ENCODE results near the gene ULK3.

Gene ULK3

DNA sequence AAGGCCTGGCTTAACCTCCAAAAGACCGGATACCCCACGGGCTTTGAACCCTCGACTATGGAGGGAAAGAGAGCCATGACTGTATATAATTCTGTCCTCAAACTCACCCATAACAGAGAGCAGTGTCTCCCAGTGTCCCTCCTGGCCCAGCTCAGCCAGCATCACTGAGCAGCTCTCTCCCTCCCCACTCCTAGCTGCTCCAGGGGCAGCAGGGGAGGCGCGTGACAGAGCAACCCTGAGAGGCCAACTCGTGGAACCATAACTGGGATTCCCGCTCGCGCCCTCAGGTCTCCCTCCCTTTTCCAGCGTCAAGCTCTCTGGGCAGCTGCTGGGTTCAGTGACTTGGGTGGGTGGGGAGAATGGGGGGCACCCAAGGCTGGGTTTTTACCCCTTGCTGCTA, 17.1 kb downstream of the ULK3 start:
- Histone ChIP-seq H3K9me2 (replicated peaks; ENCODE audit: control insufficient read depth, low read length) (no peaks in the 10 kb centered on the region), H3K4me2 (ENCODE audit: low read length) (no peak overlapping the region), H3K27ac (ENCODE audit: low read depth, low read length) (no peak overlapping the region), H3K36me3 (ENCODE audit: control insufficient read depth, low read length) (no peaks in the 10 kb centered on the region), H4K20me1 (ENCODE audit: control insufficient read depth, insufficient read depth, low read depth, low read length) (no peaks in the 10 kb centered on the region), H3K9me3 (ENCODE audit: control insufficient read depth, insufficient read depth, low read length) (no peaks in the 10 kb centered on the region), H3K27me3 (ENCODE audit: control insufficient read depth, low read length) (peaks cover 20% of the 10 kb centered on the region), H3K79me2 (ENCODE audit: control insufficient read depth, low read length) (no peaks in the 10 kb centered on the region), H3K4me3 (ENCODE audit: low read length) (no peak overlapping the region), H3F3A (ENCODE audit: control insufficient read depth, insufficient read depth) (no peaks in the 10 kb centered on the region), H3K4me1 (ENCODE audit: control insufficient read depth, low read length) (peaks cover 20% of the 10 kb centered on the region)
- TF ChIP-seq CTCF (IDR thresholded peaks at IDR 0.05; ENCODE audit: low read depth, low read length, poor library complexity, severe bottlenecking) (no peak), EZH2phosphoT487 (IDR thresholded peaks at IDR 0.05; ENCODE audit: borderline replicate concordance, low read length) (no peak)

- H4K20me1 ChIP-seq (ENCODE audit: control insufficient read depth, insufficient read depth, low read depth, low read length): no peaks in the 10 kb centered on the region
- H3K4me1 ChIP-seq (ENCODE audit: control insufficient read depth, low read length): peaks cover 29% of the 10 kb centered on the region
- no peak overlapping the region for H3K27ac ChIP-seq (ENCODE audit: low read depth, low read length)
- H3F3A ChIP-seq (ENCODE audit: control insufficient read depth, insufficient read depth): no peaks in the 10 kb centered on the region
- H3K4me3 ChIP-seq (ENCODE audit: low read length): no peak overlapping the region
- peaks cover 20% of the 10 kb centered on the region for H3K27me3 ChIP-seq (ENCODE audit: control insufficient read depth, low read length)
- H3K9me3 ChIP-seq (ENCODE audit: control insufficient read depth, insufficient read depth, low read length): no peaks in the 10 kb centered on the region
- H3K36me3 ChIP-seq (ENCODE audit: control insufficient read depth, low read length): no peaks in the 10 kb centered on the region
- no peaks in the 10 kb centered on the region for H3K79me2 ChIP-seq (ENCODE audit: control insufficient read depth, low read length)
- no peak for TF ChIP-seq CTCF (IDR thresholded peaks at IDR 0.05; ENCODE audit: low read depth, low read length, poor library complexity, severe bottlenecking)
- no peak for TF ChIP-seq EZH2phosphoT487 (IDR thresholded peaks at IDR 0.05; ENCODE audit: borderline replicate concordance, low read length)
- H3K4me2 ChIP-seq (ENCODE audit: low read length): no peak overlapping the region
- no peaks in the 10 kb centered on the region for H3K9me2 ChIP-seq (replicated peaks; ENCODE audit: control insufficient read depth, low read length)
Measured at GRCh38 chr15:74824976-74825375, 18.0 kb downstream of the ULK3 start.

DNA sequence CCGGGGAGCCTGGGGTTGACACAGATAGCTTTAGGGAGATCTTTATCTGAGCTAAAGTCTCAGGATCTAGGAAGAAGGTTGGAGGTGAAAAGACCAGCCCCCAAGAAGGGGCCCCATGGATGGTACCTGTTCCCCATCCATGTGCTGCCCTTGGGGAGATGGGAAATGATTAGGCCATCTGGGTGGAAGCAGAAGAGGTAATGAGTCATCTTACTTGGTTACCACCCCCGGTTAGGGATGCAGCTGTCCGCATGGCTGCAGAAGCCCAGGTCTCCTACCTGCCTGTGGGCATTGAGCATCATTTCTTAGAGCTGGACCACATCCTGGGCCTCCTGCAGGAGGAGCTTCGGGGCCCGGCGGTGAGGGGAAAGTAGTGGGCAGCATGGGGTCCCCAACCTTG, 19.6 kb downstream of the ULK3 start:
- TF ChIP-seq CTCF (IDR thresholded peaks at IDR 0.05; ENCODE audit: low read depth, low read length, poor library complexity, severe bottlenecking) (no peak), EZH2phosphoT487 (IDR thresholded peaks at IDR 0.05; ENCODE audit: borderline replicate concordance, low read length) (no peak)
- H3K4me1 ChIP-seq (ENCODE audit: control insufficient read depth, low read length): peaks cover 45% of the 10 kb centered on the region
- no peaks in the 10 kb centered on the region for H3K79me2 ChIP-seq (ENCODE audit: control insufficient read depth, low read length)
- no peaks in the 10 kb centered on the region for H3K36me3 ChIP-seq (ENCODE audit: control insufficient read depth, low read length)
- no peaks in the 10 kb centered on the region for H4K20me1 ChIP-seq (ENCODE audit: control insufficient read depth, insufficient read depth, low read depth, low read length)
- no peaks in the 10 kb centered on the region for H3K9me3 ChIP-seq (ENCODE audit: control insufficient read depth, insufficient read depth, low read length)
- no peaks in the 10 kb centered on the region for H3K9me2 ChIP-seq (replicated peaks; ENCODE audit: control insufficient read depth, low read length)
- H3F3A ChIP-seq (ENCODE audit: control insufficient read depth, insufficient read depth): no peaks in the 10 kb centered on the region
- no peak overlapping the region for H3K27ac ChIP-seq (ENCODE audit: low read depth, low read length)
- H3K4me3 ChIP-seq (ENCODE audit: low read length): no peak overlapping the region
- peaks cover 12% of the 10 kb centered on the region; the same call in 1 of the 2 replicates for H3K27me3 ChIP-seq (ENCODE audit: control insufficient read depth, low read length)
- no peak overlapping the region for H3K4me2 ChIP-seq (ENCODE audit: low read length)

DNA sequence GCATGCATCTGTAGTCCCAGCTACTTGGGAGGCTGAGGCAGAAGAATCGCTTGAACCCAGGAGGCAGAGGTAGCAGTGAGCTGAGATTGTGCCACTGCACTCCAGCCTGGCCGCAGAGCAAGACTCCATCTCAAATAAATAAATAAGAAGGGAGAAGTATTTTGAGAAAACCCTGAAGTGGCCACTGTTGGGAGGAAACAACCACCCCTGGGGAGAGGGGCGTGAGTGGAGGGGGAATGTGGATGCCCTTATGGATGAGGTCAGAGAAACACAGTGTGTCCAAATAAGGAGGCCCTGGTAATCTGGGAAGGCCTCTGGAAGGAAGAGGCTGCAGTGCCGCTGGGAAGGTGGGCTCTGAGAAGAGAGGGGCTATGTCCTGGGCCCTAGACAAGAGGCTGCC, 20.7 kb downstream of the ULK3 start:
- H3K4me2 ChIP-seq (ENCODE audit: low read length): no peak overlapping the region
- no peak overlapping the region for H3K27ac ChIP-seq (ENCODE audit: low read depth, low read length)
- H3K27me3 ChIP-seq (ENCODE audit: control insufficient read depth, low read length): peaks cover 8% of the 10 kb centered on the region; the same call in 1 of the 2 replicates
- H4K20me1 ChIP-seq (ENCODE audit: control insufficient read depth, insufficient read depth, low read depth, low read length): no peaks in the 10 kb centered on the region
- no peaks in the 10 kb centered on the region for H3K36me3 ChIP-seq (ENCODE audit: control insufficient read depth, low read length)
- H3F3A ChIP-seq (ENCODE audit: control insufficient read depth, insufficient read depth): no peaks in the 10 kb centered on the region
- TF ChIP-seq CTCF (IDR thresholded peaks at IDR 0.05; ENCODE audit: low read depth, low read length, poor library complexity, severe bottlenecking) (no peak), EZH2phosphoT487 (IDR thresholded peaks at IDR 0.05; ENCODE audit: borderline replicate concordance, low read length) (no peak)
- H3K79me2 ChIP-seq (ENCODE audit: control insufficient read depth, low read length): no peaks in the 10 kb centered on the region
- peaks cover 51% of the 10 kb centered on the region for H3K4me1 ChIP-seq (ENCODE audit: control insufficient read depth, low read length)
- H3K4me3 ChIP-seq (ENCODE audit: low read length): no peak overlapping the region
- H3K9me2 ChIP-seq (replicated peaks; ENCODE audit: control insufficient read depth, low read length): no peaks in the 10 kb centered on the region
- H3K9me3 ChIP-seq (ENCODE audit: control insufficient read depth, insufficient read depth, low read length): no peaks in the 10 kb centered on the region
